Kidney epithelial cell (primary cell): ENCODE results near the gene RIC3. TPM values are rescaled to one million over a fixed set of nuclear protein-coding genes. Genes with fewer than 3 reads are reported as not detected.

Source experiments
- DNase-seq: peaks from one replicate; pipeline ENCODE4 v3.0.0-alpha.2; 2010; ENCODE audit warnings: low read depth
- H3K27me3 ChIP-seq: 2 replicates; pipeline ENCODE4 v1.6.0; 2011; ENCODE audit warnings: low read length; ENCODE audit not compliant: control insufficient read depth, insufficient read depth
- H3K36me3 ChIP-seq: 2 replicates; pipeline ENCODE4 v1.5.1; 2011; ENCODE audit warnings: low read length; ENCODE audit not compliant: control insufficient read depth, insufficient read depth
- H3K4me3 ChIP-seq: 2 replicates; pipeline ENCODE4 v1.5.1; 2011; ENCODE audit warnings: low read depth, mild to moderate bottlenecking, control low read depth, low read length
- CTCF ChIP-seq: IDR thresholded peaks from 2 replicates; pipeline ENCODE4 v1.5.1; 2011; ENCODE audit warnings: mild to moderate bottlenecking, moderate library complexity, low read length, control low read depth, inconsistent platforms; ENCODE audit not compliant: insufficient read depth, poor library complexity, severe bottlenecking
- total RNA-seq: library from RNA; depleted of rRNA; stranded (reverse); fragments of >200 nt; gene quantifications from 2 replicates; pipeline ENCODE4 v1.2.3, GENCODE V29; 2015

RIC3 gene
- total RNA-seq, 1 donor from 2014 or later, result 19.5 TPM

DNA sequence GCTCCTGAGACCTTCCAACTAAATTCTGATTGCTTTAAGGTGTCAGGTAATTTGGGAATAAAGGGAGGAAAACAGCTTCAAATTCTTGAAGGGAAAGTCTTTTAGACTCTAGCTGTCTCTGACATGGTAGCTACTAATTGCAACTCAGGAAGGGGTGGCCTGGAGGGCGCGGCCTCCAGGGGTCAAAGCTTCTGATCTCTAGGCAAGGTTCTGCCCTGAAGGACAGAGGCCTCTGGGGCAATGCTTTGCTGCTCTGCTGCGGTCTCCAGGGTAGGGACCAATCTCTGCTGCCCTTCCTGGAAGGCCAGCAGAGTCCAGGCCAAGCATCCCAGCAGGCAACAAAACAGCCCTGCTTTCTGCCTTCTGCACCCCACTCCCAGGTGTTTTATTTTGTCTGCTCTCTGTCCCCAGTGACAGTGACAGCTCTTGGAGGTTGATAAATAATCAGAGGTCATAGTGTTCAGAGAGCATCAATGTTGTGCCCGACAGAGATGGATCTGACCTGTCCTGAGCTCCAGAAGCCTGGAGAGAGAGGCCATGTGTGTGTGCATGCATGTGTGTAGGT lies 89.6 kb downstream of the RIC3 start:
- TF ChIP-seq CTCF, result no peak
- H3K4me3 ChIP-seq, result no peak overlapping the region
- no peaks in the 10 kb centered on the region for H3K36me3 ChIP-seq
- DNase-seq, result no peak
- H3K27me3 ChIP-seq, result peaks cover 28% of the 10 kb centered on the region

DNA sequence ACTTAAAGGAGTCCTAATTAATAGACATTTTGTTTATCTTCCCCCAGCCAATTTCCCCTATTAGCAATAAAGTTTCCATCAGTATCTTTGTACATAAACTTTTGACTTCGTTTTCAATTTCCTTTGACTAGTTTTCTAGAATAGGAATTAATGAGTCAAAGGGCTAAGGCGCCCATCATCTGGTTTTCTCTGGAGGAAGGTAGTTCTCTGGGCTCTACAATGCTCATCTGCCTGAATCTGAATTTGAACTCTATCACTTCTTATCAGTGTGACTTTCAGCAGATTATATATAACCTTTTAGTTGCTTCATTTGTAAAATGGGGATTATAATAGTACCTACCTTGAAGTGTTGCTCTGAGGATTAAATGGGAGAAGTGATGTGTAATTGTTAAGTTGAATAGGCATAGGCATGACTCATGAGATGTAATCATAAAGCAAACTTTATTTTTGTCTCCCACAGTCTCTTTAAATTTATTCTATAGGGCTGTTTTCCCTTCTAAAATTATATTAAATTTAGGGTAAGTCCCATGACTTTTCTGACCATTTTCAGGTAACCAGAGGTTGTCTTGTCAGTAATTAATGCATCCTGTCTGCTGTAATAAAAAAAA lies 93.6 kb downstream of the RIC3 start:
- H3K4me3 ChIP-seq, result no peak overlapping the region
- no peaks in the 10 kb centered on the region for H3K36me3 ChIP-seq
- TF ChIP-seq CTCF, result no peak
- H3K27me3 ChIP-seq, result peaks cover 10% of the 10 kb centered on the region
- no peak for DNase-seq

DNA sequence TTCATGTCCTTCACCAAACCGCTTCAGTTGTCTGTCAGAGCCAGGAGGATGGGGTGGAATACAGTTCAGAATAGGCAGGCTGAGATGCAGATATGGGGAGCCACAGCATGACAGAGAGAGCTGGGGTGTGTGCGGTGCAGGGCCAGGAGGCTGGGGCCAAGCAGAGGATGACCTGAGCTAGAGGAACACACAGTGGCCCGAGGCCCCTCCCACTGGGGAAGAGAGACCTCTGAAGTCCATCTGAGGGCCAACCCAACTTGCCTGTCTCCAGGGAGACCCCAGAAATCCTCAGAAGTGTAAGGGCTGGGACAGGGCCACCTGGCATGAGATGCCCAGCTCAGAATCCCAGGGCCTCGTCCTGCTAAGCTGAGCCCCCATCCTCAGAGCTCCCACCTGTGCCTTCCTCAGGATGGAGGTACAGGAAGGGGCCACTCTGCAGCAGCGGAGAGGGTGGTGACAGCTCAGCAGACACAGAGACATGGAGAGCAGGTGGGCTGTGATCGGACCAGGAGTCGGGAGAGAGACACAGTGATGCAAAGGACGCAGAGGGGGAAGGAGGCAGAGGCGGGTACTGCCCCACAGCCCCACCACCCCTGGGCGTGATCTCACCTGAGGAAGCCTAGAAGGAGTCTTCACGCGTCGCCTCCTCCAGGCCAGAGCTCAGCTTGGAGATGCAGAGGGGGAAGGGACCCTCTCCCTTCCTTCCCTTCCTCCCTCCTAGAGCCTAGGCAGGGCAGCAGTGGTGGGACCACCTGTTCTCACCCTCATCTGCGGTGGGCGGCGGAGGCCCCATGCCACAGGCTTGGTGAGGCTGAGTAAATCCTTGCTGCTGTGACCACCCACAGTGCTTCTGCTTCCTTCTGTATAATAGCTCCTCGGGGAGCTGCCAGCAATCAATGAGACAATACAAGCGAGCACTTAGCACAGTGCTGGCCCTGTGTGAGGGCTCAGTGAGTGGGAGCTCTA lies 96.9 kb downstream of the RIC3 start:
- Histone ChIP-seq H3K27me3 (peaks cover 7% of the 10 kb centered on the region), H3K4me3 (no peak overlapping the region), H3K36me3 (no peaks in the 10 kb centered on the region)
- TF ChIP-seq CTCF, result no peak
- no peak for DNase-seq

DNA sequence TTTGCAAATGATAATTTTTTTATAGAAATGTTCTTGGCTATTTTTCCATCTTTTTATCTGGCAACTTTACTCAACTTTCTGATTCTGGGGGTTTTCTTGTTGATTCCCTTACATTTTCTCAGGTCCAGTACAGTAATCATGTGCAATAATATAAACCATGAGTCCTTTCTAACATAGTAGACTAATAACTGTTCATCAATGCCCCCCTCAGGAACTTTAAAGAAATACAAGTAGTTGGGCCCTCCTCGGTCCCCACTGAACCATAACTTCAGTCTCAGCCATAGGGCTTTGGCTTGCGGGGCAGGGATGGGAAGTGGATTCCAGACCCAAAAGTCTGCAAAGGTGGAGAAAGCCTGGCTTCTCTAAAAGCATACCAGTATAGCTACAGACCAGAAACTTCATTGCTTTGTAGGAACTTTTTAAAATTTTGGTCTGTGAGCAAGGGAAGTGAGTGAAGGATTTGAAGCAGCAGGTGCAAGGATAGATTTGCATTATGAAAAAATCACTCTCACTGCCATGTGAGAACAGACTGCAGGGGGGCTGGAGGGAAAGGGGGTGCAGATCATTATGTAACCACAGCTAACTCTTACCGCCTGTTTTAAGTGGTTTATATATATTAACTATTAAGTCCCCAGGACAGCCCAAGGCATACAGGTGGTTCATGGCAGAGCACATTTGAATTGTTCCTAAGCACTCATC lies 98.3 kb downstream of the RIC3 start:
- TF ChIP-seq CTCF, result peak; percentile 46
- DNase-seq, result no peak
- Histone ChIP-seq H3K36me3 (no peaks in the 10 kb centered on the region), H3K27me3 (peaks cover 7% of the 10 kb centered on the region), H3K4me3 (no peak overlapping the region)

DNA sequence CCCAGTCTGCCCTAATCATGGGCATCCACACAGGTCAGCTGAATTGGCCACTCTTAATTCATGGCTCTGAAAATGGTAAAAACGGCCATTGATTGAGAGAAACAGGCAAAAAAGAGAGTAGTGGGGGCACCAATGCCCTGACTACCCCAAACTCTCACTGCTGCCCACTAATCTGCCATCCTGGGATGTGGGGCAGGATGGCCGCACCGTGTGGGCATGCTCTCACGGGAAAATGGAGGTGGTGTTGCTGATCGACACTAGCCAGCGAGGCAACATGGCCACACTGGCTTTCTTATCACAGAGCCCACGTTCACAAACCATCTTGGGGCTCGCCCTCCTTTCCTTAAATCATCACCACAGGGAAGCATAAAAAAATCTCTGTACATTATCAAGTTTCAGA lies 99.1 kb downstream of the RIC3 start:
- Histone ChIP-seq H3K27me3 (peaks cover 7% of the 10 kb centered on the region), H3K36me3 (no peaks in the 10 kb centered on the region), H3K4me3 (no peak overlapping the region)
- no peak for TF ChIP-seq CTCF
- no peak for DNase-seq
